Hepatocyte (in vitro differentiated cells): ENCODE measurements around the gene NSUN7. TPM values are rescaled to one million over a fixed set of nuclear protein-coding genes. Genes with fewer than 3 reads are reported as not detected.

Experiments
- DNase-seq: peaks from one replicate; pipeline ENCODE4 v3.0.0-alpha.2; 2016; ENCODE audit warnings: low spot score
- H2AFZ ChIP-seq: fragments of 200-600 bp; sonication (generic); 2 replicates; pipeline ENCODE4 v1.6.0; 2016; ENCODE audit warnings: antibody characterized with exemption, mild to moderate bottlenecking
- H3K27ac ChIP-seq: fragments of 200-600 bp; sonication (generic); 2 replicates; pipeline ENCODE4 v1.5.1; 2016; ENCODE audit warnings: mild to moderate bottlenecking
- H3K27me3 ChIP-seq: fragments of 200-600 bp; sonication (generic); 2 replicates; pipeline ENCODE4 v1.6.1; 2016
- H3K36me3 ChIP-seq: fragments of 200-600 bp; sonication (generic); replicated peaks from 2 replicates; pipeline ENCODE4 v1.5.1; 2016; ENCODE audit warnings: low read depth; ENCODE audit not compliant: insufficient read depth
- H3K4me1 ChIP-seq: fragments of 200-600 bp; sonication (generic); 2 replicates; pipeline ENCODE4 v1.5.1; 2016; ENCODE audit warnings: mild to moderate bottlenecking, moderate library complexity; ENCODE audit not compliant: insufficient read depth
- H3K4me2 ChIP-seq: fragments of 200-600 bp; sonication (generic); 2 replicates; pipeline ENCODE4 v1.6.0; 2016
- H3K4me3 ChIP-seq: fragments of 200-600 bp; sonication (generic); 2 replicates; pipeline ENCODE4 v1.5.1; 2016; ENCODE audit warnings: mild to moderate bottlenecking
- H3K79me2 ChIP-seq: fragments of 200-600 bp; sonication (generic); 2 replicates; pipeline ENCODE4 v1.6.0; 2017; ENCODE audit warnings: mild to moderate bottlenecking
- H3K9me2 ChIP-seq: fragments of 200-600 bp; sonication (generic); replicated peaks from 2 replicates; pipeline ENCODE4 v1.6.0; 2017; ENCODE audit warnings: mild to moderate bottlenecking; ENCODE audit not compliant: insufficient read depth
- H3K9me3 ChIP-seq: fragments of 200-600 bp; sonication (generic); 2 replicates; pipeline ENCODE4 v1.5.1; 2016; ENCODE audit warnings: low read depth, mild to moderate bottlenecking
- H4K20me1 ChIP-seq: fragments of 200-600 bp; sonication (generic); 2 replicates; pipeline ENCODE4 v1.6.0; 2016; ENCODE audit warnings: mild to moderate bottlenecking; ENCODE audit not compliant: insufficient read depth, poor library complexity, severe bottlenecking
- CTCF ChIP-seq: fragments of 200-600 bp; sonication (generic); IDR thresholded peaks from 2 replicates; pipeline ENCODE4 v1.5.1; 2016; ENCODE audit warnings: antibody characterized with exemption, mild to moderate bottlenecking; ENCODE audit not compliant: poor library complexity
- EZH2 ChIP-seq: fragments of 200-600 bp; sonication (generic); IDR thresholded peaks from 2 replicates; pipeline ENCODE4 v1.6.1; 2016; ENCODE audit warnings: antibody characterized with exemption, mild to moderate bottlenecking, borderline replicate concordance
- EZH2phosphoT487 ChIP-seq: fragments of 200-600 bp; sonication (generic); IDR thresholded peaks from one replicate; pipeline ENCODE4 v1.6.1; 2018; ENCODE audit warnings: antibody characterized with exemption, mild to moderate bottlenecking, low read depth, moderate library complexity; ENCODE audit not compliant: unreplicated experiment, severe bottlenecking
- WGBS: methylation state at CpG from one replicate; pipeline ENCODE4 v1.1.6; 2016; ENCODE audit warnings: low lambda C conversion rate; ENCODE audit errors: missing lambda C conversion rate; 5-methylcytosine and 5-hydroxymethylcytosine counted together
- polyA plus RNA-seq: library from polyadenylated mRNA; unstranded; fragments of >200 nt; fragmentation: Nextera tagmentation; extraction: Ambion mirVana; gene quantifications from 2 replicates; pipeline ENCODE4 v1.2.1, GENCODE V29; 2016
- total RNA-seq: library from RNA; depleted of rRNA; stranded (reverse); fragments of >200 nt; gene quantifications from 2 replicates; pipeline ENCODE4 v1.2.3, GENCODE V29; 2014

NSUN7 gene
- total and polyA plus RNA-seq, 2 experiments from 2014 or later: 4.6 to 8.0 TPM

DNA sequence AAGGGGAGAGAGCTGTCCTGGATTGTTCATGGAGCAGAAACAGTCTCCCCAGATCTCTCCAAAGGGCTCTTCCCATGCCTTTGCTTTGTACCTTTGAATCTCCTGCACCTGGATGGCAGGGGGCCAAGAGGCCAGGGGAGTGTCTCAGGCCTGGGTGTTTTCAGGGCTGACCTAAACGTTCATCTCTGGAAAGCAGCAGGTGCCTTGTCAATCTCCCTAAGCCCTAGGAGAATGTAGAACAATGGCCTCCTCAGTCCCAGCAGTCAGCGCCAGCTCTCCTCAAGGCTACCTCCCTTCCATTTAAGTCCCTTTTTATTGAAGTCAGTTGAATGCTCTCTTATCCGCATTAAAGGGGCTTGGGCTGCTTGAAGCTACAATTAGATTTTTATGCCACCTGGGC lies 31.2 kb upstream of the NSUN7 start:
- Histone ChIP-seq H2AFZ (peak overlapping the region; percentile 45), H3K36me3 (no peaks in the 10 kb centered on the region), H3K4me1 (peaks cover 3% of the 10 kb centered on the region), H3K27ac (peak overlapping the region; percentile 71), H3K4me3 (no peak overlapping the region), H3K27me3 (no peaks in the 10 kb centered on the region), H3K9me3 (no peaks in the 10 kb centered on the region), H3K79me2 (no peaks in the 10 kb centered on the region), H4K20me1 (no peaks in the 10 kb centered on the region), H3K4me2 (no peak overlapping the region), H3K9me2 (no peaks in the 10 kb centered on the region)
- TF ChIP-seq EZH2: no peak
- WGBS: 43% methylated on average over 3 of the region's 3 CpGs
- DNase-seq: peak; percentile 16

DNA sequence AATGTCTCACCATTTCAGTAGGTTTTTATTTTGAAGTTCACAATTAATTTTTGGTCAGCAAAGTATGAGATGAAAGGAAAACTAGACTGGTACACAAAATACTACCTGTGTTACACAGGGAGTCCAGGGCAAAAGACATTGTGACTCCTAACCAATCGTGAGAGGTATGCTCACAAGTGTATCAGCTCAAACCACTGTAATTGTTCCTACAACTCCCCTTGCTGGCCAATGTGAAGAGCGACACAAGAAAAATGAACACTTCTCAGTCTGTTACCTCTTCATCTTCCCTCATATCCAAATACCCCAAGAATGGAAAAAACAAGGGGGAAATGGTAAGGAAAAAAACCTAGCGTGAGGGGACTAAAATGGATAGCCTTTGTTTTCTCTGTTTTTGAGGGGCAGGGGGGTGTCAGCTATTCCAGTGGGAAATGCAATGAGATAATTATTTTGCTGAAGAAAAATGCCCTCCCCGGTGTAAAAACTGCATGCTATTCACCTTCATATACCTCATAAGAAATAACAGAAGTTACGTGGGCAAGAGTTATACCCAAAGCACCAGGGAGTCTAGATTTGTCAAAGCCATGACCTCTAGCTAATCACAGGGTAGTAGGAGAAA lies 30.6 kb upstream of the NSUN7 start:
- H3K4me3 ChIP-seq: no peak overlapping the region
- H4K20me1 ChIP-seq: no peaks in the 10 kb centered on the region
- H3K9me2 ChIP-seq: no peaks in the 10 kb centered on the region
- H3K9me3 ChIP-seq: no peaks in the 10 kb centered on the region
- WGBS: 38% methylated on average over 5 of the region's 5 CpGs
- H3K27me3 ChIP-seq: no peaks in the 10 kb centered on the region
- peaks cover 3% of the 10 kb centered on the region for H3K4me1 ChIP-seq
- H3K79me2 ChIP-seq: no peaks in the 10 kb centered on the region
- H3K27ac ChIP-seq: peak overlapping the region; percentile 71
- H3K36me3 ChIP-seq: no peaks in the 10 kb centered on the region
- DNase-seq: peak; percentile 79
- H3K4me2 ChIP-seq: no peak overlapping the region
- H2AFZ ChIP-seq: no peak overlapping the region
- TF ChIP-seq EZH2phosphoT487 (no peak), CTCF (peak; percentile 74)

- TF ChIP-seq EZH2 (no peak), CTCF (no peak), EZH2phosphoT487 (no peak)
- no peak overlapping the region for H3K27ac ChIP-seq
- no peaks in the 10 kb centered on the region for H3K9me3 ChIP-seq
- 76% methylated on average over 4 of the region's 4 CpGs for WGBS
- H3K4me3 ChIP-seq: no peak overlapping the region
- no peak overlapping the region for H2AFZ ChIP-seq
- H3K27me3 ChIP-seq: no peaks in the 10 kb centered on the region
- H4K20me1 ChIP-seq: no peaks in the 10 kb centered on the region
- DNase-seq: no peak
- peaks cover 3% of the 10 kb centered on the region for H3K4me1 ChIP-seq
- H3K36me3 ChIP-seq: no peaks in the 10 kb centered on the region
- H3K79me2 ChIP-seq: no peaks in the 10 kb centered on the region
- no peaks in the 10 kb centered on the region for H3K9me2 ChIP-seq
- H3K4me2 ChIP-seq: no peak overlapping the region
Measured at GRCh38 chr4:40720351-40720750, 29.4 kb upstream of the NSUN7 start.

DNA sequence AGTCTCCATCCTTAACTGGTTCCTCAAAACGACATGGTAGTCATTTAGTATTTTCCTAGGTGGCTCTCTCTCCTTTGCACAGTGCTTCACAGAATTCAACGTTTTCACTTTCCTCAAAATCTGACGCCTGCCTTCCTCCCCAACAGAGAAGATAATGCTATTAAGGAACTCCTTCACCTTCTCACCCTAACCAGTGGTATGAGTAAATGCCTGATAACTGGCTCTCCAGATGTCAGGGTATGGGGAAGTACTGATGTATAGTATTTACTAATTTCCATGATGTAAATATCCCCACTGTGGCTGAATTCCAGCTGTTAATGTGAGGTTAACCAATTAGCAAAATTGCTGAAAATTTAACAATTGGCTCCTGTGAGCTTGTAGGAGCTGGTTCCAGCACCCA lies 28.8 kb upstream of the NSUN7 start:
- Histone ChIP-seq H3K27me3 (no peaks in the 10 kb centered on the region), H3K79me2 (no peaks in the 10 kb centered on the region), H3K4me3 (no peak overlapping the region), H3K27ac (no peak overlapping the region), H3K9me3 (no peaks in the 10 kb centered on the region), H2AFZ (no peak overlapping the region), H3K36me3 (no peaks in the 10 kb centered on the region), H3K4me2 (no peak overlapping the region), H4K20me1 (no peaks in the 10 kb centered on the region), H3K4me1 (peaks cover 3% of the 10 kb centered on the region), H3K9me2 (no peaks in the 10 kb centered on the region)
- DNase-seq: no peak
- no peak for TF ChIP-seq EZH2
- TF ChIP-seq CTCF: no peak
- TF ChIP-seq EZH2phosphoT487: no peak
- 51% methylated on average over 3 of the region's 3 CpGs for WGBS
